HepG2 (cell line): ENCODE measurements around the gene CLCN4. TPM values are rescaled to one million over a fixed set of nuclear protein-coding genes. Genes with fewer than 3 reads are reported as not detected.

Experiments
- JARID2 ChIP-seq: sonication (generic); formaldehyde crosslinking; IDR thresholded peaks from 2 replicates; pipeline ENCODE4 v1.8.1; 2023; ENCODE audit warnings: missing genetic modification reagents, inconsistent platforms; ENCODE audit not compliant: insufficient replicate concordance
- MIXL1 ChIP-seq: IDR thresholded peaks from 2 replicates; pipeline ENCODE4 v1.6.1; 2016
- MLXIP ChIP-seq: sonication (generic); formaldehyde crosslinking; IDR thresholded peaks from 2 replicates; pipeline ENCODE4 v1.9.0; 2021; ENCODE audit warnings: missing genetic modification reagents, borderline replicate concordance
- RAD51 ChIP-seq: fragments of 450-650 bp; IDR thresholded peaks from 2 replicates; pipeline ENCODE4 v1.6.1; 2016; ENCODE audit warnings: borderline replicate concordance
- TBP ChIP-seq: sonication (generic); formaldehyde crosslinking; IDR thresholded peaks from 2 replicates; pipeline ENCODE4 v1.5.0; 2020; ENCODE audit warnings: missing genetic modification reagents
- TBX2 ChIP-seq: sonication (generic); formaldehyde crosslinking; IDR thresholded peaks from 2 replicates; pipeline ENCODE4 v1.5.0; 2020; ENCODE audit warnings: missing genetic modification reagents, mild to moderate bottlenecking, borderline replicate concordance
- TSC22D2 ChIP-seq: sonication (generic); formaldehyde crosslinking; IDR thresholded peaks from 2 replicates; pipeline ENCODE4 v1.5.1; 2020; ENCODE audit warnings: missing genetic modification reagents, mild to moderate bottlenecking, borderline replicate concordance
- XRCC5 ChIP-seq: fragments of 200-400 bp; formaldehyde crosslinking; optimal IDR thresholded peaks from 2 replicates; pipeline ENCODE3; 2017; ENCODE audit warnings: mild to moderate bottlenecking, low read length
- ZBTB25 ChIP-seq: IDR thresholded peaks from 2 replicates; pipeline ENCODE4 v1.6.1; 2018; ENCODE audit warnings: missing genetic modification reagents
- ZFP82 ChIP-seq: sonication (generic); formaldehyde crosslinking; IDR thresholded peaks from 2 replicates; pipeline ENCODE4 v1.5.1; 2020; ENCODE audit warnings: mild to moderate bottlenecking, missing genetic modification reagents, borderline replicate concordance
- ZNF562 ChIP-seq: sonication (generic); formaldehyde crosslinking; IDR thresholded peaks from 2 replicates; pipeline ENCODE4 v1.8.0; 2022; ENCODE audit warnings: missing genetic modification reagents, borderline replicate concordance
- ZNF564 ChIP-seq: sonication (generic); formaldehyde crosslinking; IDR thresholded peaks from 2 replicates; pipeline ENCODE4 v1.8.1; 2023; ENCODE audit warnings: mild to moderate bottlenecking, missing genetic modification reagents
- ZNF678 ChIP-seq: sonication (generic); formaldehyde crosslinking; IDR thresholded peaks from 2 replicates; pipeline ENCODE4 v1.4.0; 2020; ENCODE audit warnings: mild to moderate bottlenecking, missing genetic modification reagents
- ZNF790 ChIP-seq: sonication (generic); formaldehyde crosslinking; IDR thresholded peaks from 2 replicates; pipeline ENCODE4 v1.8.0; 2022; ENCODE audit warnings: missing genetic modification reagents, mild to moderate bottlenecking, borderline replicate concordance
- ZNF800 ChIP-seq: sonication (generic); formaldehyde crosslinking; IDR thresholded peaks from 2 replicates; pipeline ENCODE4 v1.4.0; 2020; ENCODE audit warnings: missing genetic modification reagents
- polyA plus RNA-seq, 8 experiments: library from polyadenylated mRNA; depleted of rRNA in 3 of 8; stranded (reverse) in 7 of 8; unstranded in 1 of 8; fragments of >200 nt; fragmentation: Illumina TruSeq in 4 of 8; extraction: Trizol in 4 of 8; gene quantifications; 2 replicates each; pipeline versions ENCODE4 v1.2.1 to v1.2.3, GENCODE V29; 2011 to 2016; ENCODE audit warnings: low read depth in 4 of 8, missing spikeins in 1 of 8, mixed read lengths in 1 of 8; ENCODE audit not compliant: insufficient read depth in 1 of 8
- total RNA-seq, 5 experiments: library from RNA; depleted of rRNA; stranded (reverse); fragments of >200 nt; fragmentation: Illumina TruSeq; extraction: Trizol; gene quantifications; 2 replicates each; pipeline ENCODE4 v1.2.3, GENCODE V29; 2016; ENCODE audit warnings: low read depth in 1 of 5
- TF ChIP-seq, protein P1 (sequence below): sonication (generic); formaldehyde crosslinking; IDR thresholded peaks from 2 replicates; pipeline ENCODE4 v1.4.0; 2020; ENCODE audit warnings: missing genetic modification reagents, borderline replicate concordance
- TF ChIP-seq, protein P2 (sequence below): IDR thresholded peaks from 2 replicates; pipeline ENCODE4 v1.4.0; 2020; ENCODE audit warnings: mild to moderate bottlenecking, missing genetic modification reagents

CLCN4 gene
- total and polyA plus RNA-seq, 2 of the 13 experiments (the other 11 are each of a cell fraction or from before 2014, with no cell fraction given) = 1.8 to 2.5 TPM

DNA sequence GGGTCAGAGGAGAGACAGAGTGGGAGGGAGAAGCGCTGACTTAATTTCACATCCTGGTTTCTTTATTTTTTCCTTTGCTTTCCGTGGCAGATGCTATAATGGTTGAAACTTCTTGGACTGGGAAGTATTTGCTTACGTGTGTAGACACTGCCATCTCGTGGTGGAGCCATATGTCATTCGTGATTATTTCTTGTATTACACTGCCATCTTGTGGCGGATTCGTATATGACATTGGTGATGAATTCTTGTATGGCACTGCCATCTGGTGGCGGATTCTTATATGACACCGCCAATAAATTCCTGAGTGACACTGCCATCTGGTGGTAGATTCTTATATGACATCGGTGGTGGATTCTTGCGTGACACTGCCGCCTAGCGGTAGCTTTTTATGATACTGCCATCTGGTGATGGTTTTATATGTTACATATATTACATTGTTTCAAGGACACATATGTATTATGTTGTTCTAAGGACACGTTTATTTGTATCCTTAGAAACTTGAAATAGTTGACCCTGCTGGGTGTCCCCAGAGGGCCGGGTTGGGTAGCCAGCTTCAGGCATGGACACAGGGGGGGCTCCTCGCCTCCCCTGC lies 37.3 kb upstream of the CLCN4 start (continued):
- TF ChIP-seq, protein P1, sequence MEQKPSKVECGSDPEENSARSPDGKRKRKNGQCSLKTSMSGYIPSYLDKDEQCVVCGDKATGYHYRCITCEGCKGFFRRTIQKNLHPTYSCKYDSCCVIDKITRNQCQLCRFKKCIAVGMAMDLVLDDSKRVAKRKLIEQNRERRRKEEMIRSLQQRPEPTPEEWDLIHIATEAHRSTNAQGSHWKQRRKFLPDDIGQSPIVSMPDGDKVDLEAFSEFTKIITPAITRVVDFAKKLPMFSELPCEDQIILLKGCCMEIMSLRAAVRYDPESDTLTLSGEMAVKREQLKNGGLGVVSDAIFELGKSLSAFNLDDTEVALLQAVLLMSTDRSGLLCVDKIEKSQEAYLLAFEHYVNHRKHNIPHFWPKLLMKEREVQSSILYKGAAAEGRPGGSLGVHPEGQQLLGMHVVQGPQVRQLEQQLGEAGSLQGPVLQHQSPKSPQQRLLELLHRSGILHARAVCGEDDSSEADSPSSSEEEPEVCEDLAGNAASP (CRISPR knock-in tag) = no peak
- TF ChIP-seq ZNF564 (no peak), ZNF678 (CRISPR knock-in tag) (no peak), RAD51 (no peak), ZFP82 (CRISPR knock-in tag) (no peak), JARID2 (peak; percentile 54), XRCC5 (no peak), ZNF562 (CRISPR knock-in tag) (no peak), MIXL1 (peak; percentile 65; the same call in 1 of the 2 replicates), TBX2 (no peak), TSC22D2 (CRISPR knock-in tag) (peak; percentile 41; the same call in 1 of the 2 replicates), MLXIP (no peak), TBP (CRISPR knock-in tag) (no peak), ZBTB25 (peak; percentile 50; the same call in 1 of the 2 replicates), ZNF790 (CRISPR knock-in tag) (no peak), ZNF800 (CRISPR knock-in tag) (no peak)
- TF ChIP-seq, protein P2, sequence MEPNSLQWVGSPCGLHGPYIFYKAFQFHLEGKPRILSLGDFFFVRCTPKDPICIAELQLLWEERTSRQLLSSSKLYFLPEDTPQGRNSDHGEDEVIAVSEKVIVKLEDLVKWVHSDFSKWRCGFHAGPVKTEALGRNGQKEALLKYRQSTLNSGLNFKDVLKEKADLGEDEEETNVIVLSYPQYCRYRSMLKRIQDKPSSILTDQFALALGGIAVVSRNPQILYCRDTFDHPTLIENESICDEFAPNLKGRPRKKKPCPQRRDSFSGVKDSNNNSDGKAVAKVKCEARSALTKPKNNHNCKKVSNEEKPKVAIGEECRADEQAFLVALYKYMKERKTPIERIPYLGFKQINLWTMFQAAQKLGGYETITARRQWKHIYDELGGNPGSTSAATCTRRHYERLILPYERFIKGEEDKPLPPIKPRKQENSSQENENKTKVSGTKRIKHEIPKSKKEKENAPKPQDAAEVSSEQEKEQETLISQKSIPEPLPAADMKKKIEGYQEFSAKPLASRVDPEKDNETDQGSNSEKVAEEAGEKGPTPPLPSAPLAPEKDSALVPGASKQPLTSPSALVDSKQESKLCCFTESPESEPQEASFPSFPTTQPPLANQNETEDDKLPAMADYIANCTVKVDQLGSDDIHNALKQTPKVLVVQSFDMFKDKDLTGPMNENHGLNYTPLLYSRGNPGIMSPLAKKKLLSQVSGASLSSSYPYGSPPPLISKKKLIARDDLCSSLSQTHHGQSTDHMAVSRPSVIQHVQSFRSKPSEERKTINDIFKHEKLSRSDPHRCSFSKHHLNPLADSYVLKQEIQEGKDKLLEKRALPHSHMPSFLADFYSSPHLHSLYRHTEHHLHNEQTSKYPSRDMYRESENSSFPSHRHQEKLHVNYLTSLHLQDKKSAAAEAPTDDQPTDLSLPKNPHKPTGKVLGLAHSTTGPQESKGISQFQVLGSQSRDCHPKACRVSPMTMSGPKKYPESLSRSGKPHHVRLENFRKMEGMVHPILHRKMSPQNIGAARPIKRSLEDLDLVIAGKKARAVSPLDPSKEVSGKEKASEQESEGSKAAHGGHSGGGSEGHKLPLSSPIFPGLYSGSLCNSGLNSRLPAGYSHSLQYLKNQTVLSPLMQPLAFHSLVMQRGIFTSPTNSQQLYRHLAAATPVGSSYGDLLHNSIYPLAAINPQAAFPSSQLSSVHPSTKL (CRISPR knock-in tag) = peak; percentile 61
